K562 (cell line): ENCODE results near the gene LMF2. TPM values are rescaled to one million over a fixed set of nuclear protein-coding genes. Genes with fewer than 3 reads are reported as not detected.

Experiments used
- ATAC-seq: fragments of 200-7000 bp; cut with Tn5 transposase; 3 replicates; pipeline ENCODE4 v1.9.1; 2020; ENCODE audit warnings: moderate library complexity
- BruUV-seq: library from RNA; stranded (reverse); fragments of 400-500 nt; replicated peaks from 2 replicates; lab custom pipeline; 2021; lab: Mats Ljungman, UMichigan
- CTCF ChIA-PET: fragments of 300-600 bp; formaldehyde crosslinking; extraction: SDS; loops from one replicate; lab custom pipeline; 2021; ENCODE audit warnings: low intra/inter-chr PET ratio; lab: Yijun Ruan, JAX
- POLR2A ChIA-PET: fragments of 300-600, 350-650 bp; sonication (Branson Sonifier 250); formaldehyde crosslinking; extraction: SDS; loops from one replicate; lab custom pipeline; 2021; ENCODE audit warnings: antibody characterized with exemption, inconsistent platforms; lab: Yijun Ruan, JAX
- DNase-seq, 4 experiments: peaks; one replicate each; pipeline versions ENCODE4 v3.0.0 to v3.0.0-alpha.2; 2011 to 2018; ENCODE audit warnings: low spot score in 3 of 4, mixed read lengths in 3 of 4; ENCODE audit errors: extremely low read depth in 1 of 4
- FAIRE-seq: peaks from 2 replicates; lab custom pipeline; 2011; peaks lifted over from hg19 to GRCh38; lab: Jason Lieb, UNC
- H2AFZ ChIP-seq: 2 replicates; pipeline ENCODE4 v1.6.0; 2011; ENCODE audit warnings: low read depth, low read length, control low read depth, inconsistent platforms
- H3K27ac ChIP-seq: fragments of 200-600 bp; 3 replicates; pipeline ENCODE4 v1.8.0; 2011; ENCODE audit warnings: low read depth, mild to moderate bottlenecking, control low read depth, inconsistent platforms, low read length, moderate library complexity, mixed read lengths; ENCODE audit errors: extremely low read depth
- H3K27me3 ChIP-seq, 2 experiments: fragments of 300-600 bp in 1 of 2; 2 replicates in 1 of 2; 3 replicates in 1 of 2; pipeline versions ENCODE4 v1.6.0 to v1.8.0; 2011; ENCODE audit warnings: inconsistent platforms in 2 of 2, low read length in 2 of 2, mild to moderate bottlenecking in 1 of 2, mixed read lengths in 1 of 2, moderate library complexity in 1 of 2; ENCODE audit not compliant: control insufficient read depth in 2 of 2, insufficient read depth in 2 of 2
- H3K36me3 ChIP-seq: fragments of 300-600 bp; 3 replicates; pipeline ENCODE4 v1.8.0; 2011; ENCODE audit warnings: mild to moderate bottlenecking, low read length, inconsistent platforms; ENCODE audit not compliant: control insufficient read depth, insufficient read depth
- H3K4me1 ChIP-seq, 2 experiments: fragments of 200-600 bp in 1 of 2; replicated peaks in 1 of 2; 2 replicates in 1 of 2; 3 replicates in 1 of 2; pipeline versions ENCODE4 v1.5.1 to v1.8.0; 2011; ENCODE audit warnings: inconsistent platforms in 2 of 2, low read length in 2 of 2, mild to moderate bottlenecking in 1 of 2, mixed read lengths in 1 of 2, moderate library complexity in 1 of 2; ENCODE audit not compliant: control insufficient read depth in 2 of 2, insufficient read depth in 2 of 2
- H3K4me2 ChIP-seq: 2 replicates; pipeline ENCODE4 v1.6.1; 2011; ENCODE audit warnings: low read length, control low read depth, inconsistent platforms, mixed read lengths; ENCODE audit not compliant: insufficient read depth
- H3K4me3 ChIP-seq: fragments of 200-600 bp; sonication (generic), shearing (Covaris generic); 2 replicates; pipeline ENCODE4 v1.5.1; 2016; ENCODE audit warnings: control low read depth, inconsistent platforms
- H3K79me2 ChIP-seq: fragments of 200-600 bp; 3 replicates; pipeline ENCODE4 v1.8.0; 2011; ENCODE audit warnings: low read length, inconsistent platforms; ENCODE audit not compliant: control insufficient read depth, insufficient read depth
- H3K9ac ChIP-seq, 2 experiments: 2 replicates each; pipeline versions ENCODE4 v1.6.0 to v1.6.1; 2011; ENCODE audit warnings: low read depth in 2 of 2, low read length in 2 of 2, control low read depth in 1 of 2, inconsistent platforms in 1 of 2, mild to moderate bottlenecking in 1 of 2, mixed read lengths in 1 of 2; ENCODE audit not compliant: insufficient read depth in 1 of 2
- H3K9me1 ChIP-seq: one replicate; pipeline ENCODE4 v1.6.0; 2011; ENCODE audit warnings: inconsistent platforms, mild to moderate bottlenecking, low read length, moderate library complexity; ENCODE audit not compliant: control insufficient read depth, insufficient read depth
- H3K9me3 ChIP-seq: replicated peaks from 2 replicates; pipeline ENCODE4 v1.5.1; 2011; ENCODE audit warnings: low read depth, low read length, inconsistent platforms; ENCODE audit not compliant: control insufficient read depth, insufficient read depth
- H4K20me1 ChIP-seq: replicated peaks from 2 replicates; pipeline ENCODE4 v1.6.1; 2011; ENCODE audit warnings: low read length, inconsistent platforms, mixed read lengths; ENCODE audit not compliant: control insufficient read depth, insufficient read depth
- GABPA ChIP-seq: fragments of 200-800 bp; sonication (Bioruptor generic); conservative IDR thresholded peaks from 2 replicates; pipeline ENCODE4 v1.6.1; 2016; ENCODE audit warnings: low read depth, missing genetic modification characterization, missing compliant biosample characterization
- LCOR ChIP-seq: sonication (generic); formaldehyde crosslinking; IDR thresholded peaks from 2 replicates; pipeline ENCODE4 v1.8.0; 2022; ENCODE audit warnings: mild to moderate bottlenecking, missing genetic modification reagents
- NELFE ChIP-seq: IDR thresholded peaks from 2 replicates; pipeline ENCODE4 v1.6.1; 2011; ENCODE audit warnings: mild to moderate bottlenecking; ENCODE audit not compliant: insufficient read depth, insufficient read length
- RBM15 ChIP-seq: fragments of 200-400 bp; formaldehyde crosslinking; IDR thresholded peaks from 2 replicates; pipeline ENCODE4 v1.6.1; 2018; ENCODE audit warnings: mild to moderate bottlenecking, low read length, moderate library complexity; ENCODE audit not compliant: insufficient read depth
- ZNF354B ChIP-seq: fragments of 250-450 bp; sonication (Bioruptor Pico); IDR thresholded peaks from 2 replicates; pipeline ENCODE4 v1.4.0; 2020
- ZNF561 ChIP-seq: fragments of 450-650 bp; formaldehyde crosslinking; conservative IDR thresholded peaks from 2 replicates; pipeline ENCODE4 v1.4.0; 2020; ENCODE audit warnings: mild to moderate bottlenecking, moderate library complexity
- WGBS: fragments of 100-300 bp; shearing (Covaris generic); methylation state at CpG from one replicate; pipeline ENCODE4 v1.1.6; 2016; ENCODE audit warnings: low coverage, mixed read lengths; ENCODE audit not compliant: insufficient coverage; ENCODE audit errors: missing lambda C conversion rate; 5-methylcytosine and 5-hydroxymethylcytosine counted together
- in situ Hi-C: fragments of 300-500 bp; cut with MboI; formaldehyde crosslinking; loops from 4 replicates; pipeline ENCODE4 v1.15.0; 2018; ENCODE audit warnings: inconsistent platforms, mixed read lengths
- intact Hi-C: fragments of 100-400 bp; cut with micrococcal nuclease; formaldehyde crosslinking; loops from 2 replicates; pipeline ENCODE4 v1.14.2; 2022
- polyA plus RNA-seq, 8 experiments: library from polyadenylated mRNA; depleted of rRNA in 4 of 8; stranded (reverse) in 5 of 8; unstranded in 3 of 8; fragments of >200 nt; fragmentation: Nextera tagmentation in 2 of 8; fragmentation: Illumina TruSeq in 1 of 8; extraction: Ambion mirVana in 2 of 8; extraction: Trizol in 1 of 8; gene quantifications; 2 replicates each; pipeline versions ENCODE4 v1.2.1 to v1.2.3, GENCODE V29; 2011 to 2014; ENCODE audit warnings: inconsistent platforms in 1 of 8, missing spikeins in 1 of 8
- total RNA-seq, 7 experiments: library from RNA; depleted of rRNA in 6 of 7; stranded (reverse); fragments of >200 nt in 6 of 7; fragmentation: Illumina TruSeq in 2 of 7; extraction: Trizol in 2 of 7; gene quantifications; 2 replicates each; pipeline versions ENCODE4 v1.2.1 to v1.2.3, GENCODE V29; 2011 to 2021; ENCODE audit warnings: low replicate concordance in 1 of 7
- TF ChIP-seq, protein P1 (sequence below): fragments of 450-650 bp; IDR thresholded peaks from 2 replicates; pipeline ENCODE4 v1.6.1; 2016; ENCODE audit warnings: mild to moderate bottlenecking, moderate library complexity
- TF ChIP-seq, protein P2 (sequence below), 2 experiments: fragments of 250-450 bp in 1 of 2; fragments of 450-650 bp in 1 of 2; sonication (Bioruptor Pico) in 1 of 2; IDR thresholded peaks; 2 replicates each; pipeline versions ENCODE4 v1.6.1 to v1.8.0; 2016 to 2021; ENCODE audit warnings: mild to moderate bottlenecking in 2 of 2, moderate library complexity in 2 of 2, missing compliant biosample characterization in 1 of 2, missing genetic modification characterization in 1 of 2

Gene LMF2
- total and polyA plus RNA-seq, 9 of the 15 experiments (the other 6 are each of a cell fraction or from before 2014, with no cell fraction given): 0.08 to 37.1 (median 7.6) TPM

DNA sequence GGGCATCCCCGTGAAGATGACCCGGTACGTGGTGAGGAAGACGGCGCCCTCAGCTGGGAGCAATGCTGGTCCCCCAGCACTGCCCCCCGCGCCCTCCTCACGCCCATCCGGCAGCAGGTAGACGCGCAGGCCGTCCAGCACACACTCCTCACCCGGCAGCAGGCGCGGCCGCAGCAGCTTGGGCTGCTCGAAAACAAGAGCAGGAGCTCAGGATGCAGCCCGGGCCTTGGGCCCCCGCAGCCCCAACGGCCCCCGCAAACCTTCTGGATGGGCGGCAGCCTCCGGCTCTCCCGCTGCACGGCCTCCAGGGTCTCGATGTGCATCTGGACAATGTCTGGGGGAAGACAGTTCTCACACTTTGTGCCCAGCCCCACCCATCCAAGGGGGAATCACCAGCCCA lies 46.0 kb downstream of the LMF2 start:
- Histone ChIP-seq H3K27ac (no peak overlapping the region), H3K9ac (no peak overlapping the region), H3K79me2 (no peaks in the 10 kb centered on the region), H3K4me3 (no peak overlapping the region), H3K9me1 (no peaks in the 10 kb centered on the region), H2AFZ (no peak overlapping the region), H4K20me1 (no peaks in the 10 kb centered on the region), H3K4me2 (no peak overlapping the region), H3K9me3 (no peaks in the 10 kb centered on the region), H3K27me3 (no peaks in the 10 kb centered on the region), H3K36me3 (peaks cover 61% of the 10 kb centered on the region; the same call in 1 of the 3 replicates), H3K4me1 (peaks cover 0 to 4% of the 10 kb centered on the region in 2 experiments; a peak in 2 of 5 replicates)
- ATAC-seq (no peak), DNase-seq (no peak), FAIRE-seq (no peak)
- 95% methylated on average over 7 of the region's 26 CpGs for WGBS
- in situ Hi-C loops (no loop called here), intact Hi-C loops (no loop called here)
- BruUV-seq: no TSS peak
- ChIA-PET POLR2A (no interaction called here), CTCF (interaction anchor here (0.6 kb wide), 1 partner anchor 360 kb away, joined by 3 read pairs; no protein-coding TSS in a partner anchor)
- TF ChIP-seq NELFE: no peak
- TF ChIP-seq, protein P1, sequence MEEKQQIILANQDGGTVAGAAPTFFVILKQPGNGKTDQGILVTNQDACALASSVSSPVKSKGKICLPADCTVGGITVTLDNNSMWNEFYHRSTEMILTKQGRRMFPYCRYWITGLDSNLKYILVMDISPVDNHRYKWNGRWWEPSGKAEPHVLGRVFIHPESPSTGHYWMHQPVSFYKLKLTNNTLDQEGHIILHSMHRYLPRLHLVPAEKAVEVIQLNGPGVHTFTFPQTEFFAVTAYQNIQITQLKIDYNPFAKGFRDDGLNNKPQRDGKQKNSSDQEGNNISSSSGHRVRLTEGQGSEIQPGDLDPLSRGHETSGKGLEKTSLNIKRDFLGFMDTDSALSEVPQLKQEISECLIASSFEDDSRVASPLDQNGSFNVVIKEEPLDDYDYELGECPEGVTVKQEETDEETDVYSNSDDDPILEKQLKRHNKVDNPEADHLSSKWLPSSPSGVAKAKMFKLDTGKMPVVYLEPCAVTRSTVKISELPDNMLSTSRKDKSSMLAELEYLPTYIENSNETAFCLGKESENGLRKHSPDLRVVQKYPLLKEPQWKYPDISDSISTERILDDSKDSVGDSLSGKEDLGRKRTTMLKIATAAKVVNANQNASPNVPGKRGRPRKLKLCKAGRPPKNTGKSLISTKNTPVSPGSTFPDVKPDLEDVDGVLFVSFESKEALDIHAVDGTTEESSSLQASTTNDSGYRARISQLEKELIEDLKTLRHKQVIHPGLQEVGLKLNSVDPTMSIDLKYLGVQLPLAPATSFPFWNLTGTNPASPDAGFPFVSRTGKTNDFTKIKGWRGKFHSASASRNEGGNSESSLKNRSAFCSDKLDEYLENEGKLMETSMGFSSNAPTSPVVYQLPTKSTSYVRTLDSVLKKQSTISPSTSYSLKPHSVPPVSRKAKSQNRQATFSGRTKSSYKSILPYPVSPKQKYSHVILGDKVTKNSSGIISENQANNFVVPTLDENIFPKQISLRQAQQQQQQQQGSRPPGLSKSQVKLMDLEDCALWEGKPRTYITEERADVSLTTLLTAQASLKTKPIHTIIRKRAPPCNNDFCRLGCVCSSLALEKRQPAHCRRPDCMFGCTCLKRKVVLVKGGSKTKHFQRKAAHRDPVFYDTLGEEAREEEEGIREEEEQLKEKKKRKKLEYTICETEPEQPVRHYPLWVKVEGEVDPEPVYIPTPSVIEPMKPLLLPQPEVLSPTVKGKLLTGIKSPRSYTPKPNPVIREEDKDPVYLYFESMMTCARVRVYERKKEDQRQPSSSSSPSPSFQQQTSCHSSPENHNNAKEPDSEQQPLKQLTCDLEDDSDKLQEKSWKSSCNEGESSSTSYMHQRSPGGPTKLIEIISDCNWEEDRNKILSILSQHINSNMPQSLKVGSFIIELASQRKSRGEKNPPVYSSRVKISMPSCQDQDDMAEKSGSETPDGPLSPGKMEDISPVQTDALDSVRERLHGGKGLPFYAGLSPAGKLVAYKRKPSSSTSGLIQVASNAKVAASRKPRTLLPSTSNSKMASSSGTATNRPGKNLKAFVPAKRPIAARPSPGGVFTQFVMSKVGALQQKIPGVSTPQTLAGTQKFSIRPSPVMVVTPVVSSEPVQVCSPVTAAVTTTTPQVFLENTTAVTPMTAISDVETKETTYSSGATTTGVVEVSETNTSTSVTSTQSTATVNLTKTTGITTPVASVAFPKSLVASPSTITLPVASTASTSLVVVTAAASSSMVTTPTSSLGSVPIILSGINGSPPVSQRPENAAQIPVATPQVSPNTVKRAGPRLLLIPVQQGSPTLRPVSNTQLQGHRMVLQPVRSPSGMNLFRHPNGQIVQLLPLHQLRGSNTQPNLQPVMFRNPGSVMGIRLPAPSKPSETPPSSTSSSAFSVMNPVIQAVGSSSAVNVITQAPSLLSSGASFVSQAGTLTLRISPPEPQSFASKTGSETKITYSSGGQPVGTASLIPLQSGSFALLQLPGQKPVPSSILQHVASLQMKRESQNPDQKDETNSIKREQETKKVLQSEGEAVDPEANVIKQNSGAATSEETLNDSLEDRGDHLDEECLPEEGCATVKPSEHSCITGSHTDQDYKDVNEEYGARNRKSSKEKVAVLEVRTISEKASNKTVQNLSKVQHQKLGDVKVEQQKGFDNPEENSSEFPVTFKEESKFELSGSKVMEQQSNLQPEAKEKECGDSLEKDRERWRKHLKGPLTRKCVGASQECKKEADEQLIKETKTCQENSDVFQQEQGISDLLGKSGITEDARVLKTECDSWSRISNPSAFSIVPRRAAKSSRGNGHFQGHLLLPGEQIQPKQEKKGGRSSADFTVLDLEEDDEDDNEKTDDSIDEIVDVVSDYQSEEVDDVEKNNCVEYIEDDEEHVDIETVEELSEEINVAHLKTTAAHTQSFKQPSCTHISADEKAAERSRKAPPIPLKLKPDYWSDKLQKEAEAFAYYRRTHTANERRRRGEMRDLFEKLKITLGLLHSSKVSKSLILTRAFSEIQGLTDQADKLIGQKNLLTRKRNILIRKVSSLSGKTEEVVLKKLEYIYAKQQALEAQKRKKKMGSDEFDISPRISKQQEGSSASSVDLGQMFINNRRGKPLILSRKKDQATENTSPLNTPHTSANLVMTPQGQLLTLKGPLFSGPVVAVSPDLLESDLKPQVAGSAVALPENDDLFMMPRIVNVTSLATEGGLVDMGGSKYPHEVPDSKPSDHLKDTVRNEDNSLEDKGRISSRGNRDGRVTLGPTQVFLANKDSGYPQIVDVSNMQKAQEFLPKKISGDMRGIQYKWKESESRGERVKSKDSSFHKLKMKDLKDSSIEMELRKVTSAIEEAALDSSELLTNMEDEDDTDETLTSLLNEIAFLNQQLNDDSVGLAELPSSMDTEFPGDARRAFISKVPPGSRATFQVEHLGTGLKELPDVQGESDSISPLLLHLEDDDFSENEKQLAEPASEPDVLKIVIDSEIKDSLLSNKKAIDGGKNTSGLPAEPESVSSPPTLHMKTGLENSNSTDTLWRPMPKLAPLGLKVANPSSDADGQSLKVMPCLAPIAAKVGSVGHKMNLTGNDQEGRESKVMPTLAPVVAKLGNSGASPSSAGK: no peak
- TF ChIP-seq GABPA (tag): no peak
- no peak for TF ChIP-seq ZNF561 (CRISPR knock-in tag)
- TF ChIP-seq, protein P2, sequence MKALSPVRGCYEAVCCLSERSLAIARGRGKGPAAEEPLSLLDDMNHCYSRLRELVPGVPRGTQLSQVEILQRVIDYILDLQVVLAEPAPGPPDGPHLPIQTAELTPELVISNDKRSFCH (CRISPR knock-in tag; IDR thresholded peaks at IDR 0.05): no peak
- TF ChIP-seq, protein P2 (tag; IDR thresholded peaks at IDR 0.05): no peak
- no peak for TF ChIP-seq RBM15
- TF ChIP-seq ZNF354B (CRISPR knock-in tag): no peak
- no peak for TF ChIP-seq LCOR
